BLaER1 (cell line): ENCODE data around the gene GGT7.
A peak's percentile ranks its signal among the peaks of the same experiment; 100 is the strongest.
"Not testable (repeated sequence)": the region's sequence is repeated elsewhere in the genome, so short reads cannot be mapped to it uniquely, and the experiment has no call there.

ENCODE experiments used
- H3K27ac ChIP-seq: shearing (Covaris generic); formaldehyde crosslinking; 2 replicates; pipeline ENCODE4 v1.8.1; 2022
- H3K27me3 ChIP-seq: shearing (Covaris generic); formaldehyde crosslinking; 2 replicates; pipeline ENCODE4 v1.8.1; 2022
- H3K36me3 ChIP-seq: shearing (Covaris generic); formaldehyde crosslinking; 2 replicates; pipeline ENCODE4 v1.8.1; 2022
- H3K4me1 ChIP-seq: shearing (Covaris generic); formaldehyde crosslinking; 2 replicates; pipeline ENCODE4 v1.8.1; 2022
- H3K4me2 ChIP-seq: shearing (Covaris generic); formaldehyde crosslinking; 2 replicates; pipeline ENCODE4 v1.8.1; 2022
- H3K4me3 ChIP-seq: shearing (Covaris generic); formaldehyde crosslinking; 2 replicates; pipeline ENCODE4 v1.8.1; 2022
- H3K9ac ChIP-seq: shearing (Covaris generic); formaldehyde crosslinking; 2 replicates; pipeline ENCODE4 v1.8.1; 2022
- H3K9me3 ChIP-seq: shearing (Covaris generic); formaldehyde crosslinking; 2 replicates; pipeline ENCODE4 v1.8.1; 2022
- H4K20me1 ChIP-seq: shearing (Covaris generic); formaldehyde crosslinking; 2 replicates; pipeline ENCODE4 v1.8.1; 2022
- Cebpa-rat ChIP-seq: shearing (Covaris generic); IDR thresholded peaks from 2 replicates; pipeline ENCODE4 v1.8.1; 2022

GGT7 gene

GRCh38 chr20:34824026-34824425, 48.6 kb downstream of the GGT7 start:
- H3K9ac ChIP-seq: peak overlapping the region; percentile 98

GRCh38 chr20:34820805-34821578, 51.7 kb downstream of the GGT7 start:
- no peak for TF ChIP-seq Cebpa-rat
- no peak overlapping the region for H3K27ac ChIP-seq
- H3K27me3 ChIP-seq: no peaks in the 10 kb centered on the region
- peaks cover 79% of the 10 kb centered on the region for H4K20me1 ChIP-seq
- H3K4me1 ChIP-seq: peaks cover 14% of the 10 kb centered on the region
- H3K4me3 ChIP-seq: no peak overlapping the region
- H3K9ac ChIP-seq: no peak overlapping the region
- no peaks in the 10 kb centered on the region; the same call in 1 of the 2 replicates for H3K9me3 ChIP-seq
- no peak overlapping the region for H3K4me2 ChIP-seq
- H3K36me3 ChIP-seq: peaks cover 22% of the 10 kb centered on the region

More at GRCh38 chr20:34824026-34824425, 48.6 kb downstream of the GGT7 start:
- peak overlapping the region; percentile 90 for H3K4me2 ChIP-seq
- H4K20me1 ChIP-seq: peaks cover 48% of the 10 kb centered on the region
- H3K27ac ChIP-seq: peak overlapping the region; percentile 99; the same call in 1 of the 2 replicates
- no peaks in the 10 kb centered on the region; the same call in 1 of the 2 replicates for H3K9me3 ChIP-seq
- H3K4me3 ChIP-seq: peak overlapping the region; percentile 91
- H3K36me3 ChIP-seq: peaks cover 22% of the 10 kb centered on the region
- no peaks in the 10 kb centered on the region for H3K27me3 ChIP-seq
- TF ChIP-seq Cebpa-rat: no peak
- peaks cover 16% of the 10 kb centered on the region for H3K4me1 ChIP-seq

- no peak overlapping the region for H3K4me2 ChIP-seq
- H3K36me3 ChIP-seq: peaks cover 22% of the 10 kb centered on the region
- no peak overlapping the region for H3K9ac ChIP-seq
- no peaks in the 10 kb centered on the region; the same call in 1 of the 2 replicates for H3K9me3 ChIP-seq
- no peaks in the 10 kb centered on the region for H3K27me3 ChIP-seq
- H3K4me1 ChIP-seq: no peaks in the 10 kb centered on the region
- peaks cover 92% of the 10 kb centered on the region for H4K20me1 ChIP-seq
- H3K4me3 ChIP-seq: no peak overlapping the region
- no peak overlapping the region for H3K27ac ChIP-seq
- TF ChIP-seq Cebpa-rat: no peak
These were observed 54.9 kb downstream of the GGT7 start for GRCh38 chr20:34817801-34818200.

- no peak overlapping the region for H3K4me3 ChIP-seq
- H3K36me3 ChIP-seq: peaks cover 16% of the 10 kb centered on the region
- no peak overlapping the region for H3K27ac ChIP-seq
- no peaks in the 10 kb centered on the region for H3K27me3 ChIP-seq
- H3K4me2 ChIP-seq: no peak overlapping the region
- TF ChIP-seq Cebpa-rat: no peak
- H3K4me1 ChIP-seq: no peaks in the 10 kb centered on the region
- H3K9me3 ChIP-seq: no peaks in the 10 kb centered on the region; the same call in 1 of the 2 replicates
- H3K9ac ChIP-seq: no peak overlapping the region
- peaks cover 93% of the 10 kb centered on the region for H4K20me1 ChIP-seq
These were observed 55.6 kb downstream of the GGT7 start for GRCh38 chr20:34817072-34817471.

GRCh38 chr20:34815636-34816035, 57.0 kb downstream of the GGT7 start:
- Histone ChIP-seq H3K4me1 (no peaks in the 10 kb centered on the region), H3K4me3 (no peak overlapping the region), H3K27ac (no peak overlapping the region), H3K9me3 (no peaks in the 10 kb centered on the region), H3K27me3 (no peaks in the 10 kb centered on the region), H4K20me1 (peaks cover 89% of the 10 kb centered on the region), H3K9ac (no peak overlapping the region), H3K4me2 (no peak overlapping the region), H3K36me3 (0 out of 2 replicates have a peak, but pooled peaks cover 6% of the 10 kb centered on the region)
- no peak for TF ChIP-seq Cebpa-rat

- no peak for TF ChIP-seq Cebpa-rat
- Histone ChIP-seq H3K4me2 (no peak overlapping the region), H3K4me3 (no peak overlapping the region), H4K20me1 (peaks cover 80% of the 10 kb centered on the region), H3K36me3 (peaks cover 22% of the 10 kb centered on the region), H3K27me3 (no peaks in the 10 kb centered on the region), H3K4me1 (peaks cover 4% of the 10 kb centered on the region; the same call in 1 of the 2 replicates), H3K9ac (no peak overlapping the region), H3K27ac (no peak overlapping the region), H3K9me3 (no peaks in the 10 kb centered on the region)
These were observed 64.1 kb downstream of the GGT7 start for GRCh38 chr20:34808583-34808982.

- Histone ChIP-seq H3K36me3 (peaks cover 26% of the 10 kb centered on the region), H4K20me1 (peaks cover 77% of the 10 kb centered on the region)
- not testable (repeated sequence) for H3K4me2 ChIP-seq, H3K4me3 ChIP-seq, H3K4me1 ChIP-seq, H3K9ac ChIP-seq, H3K27me3 ChIP-seq, H3K27ac ChIP-seq, H3K9me3 ChIP-seq
These were observed 64.7 kb downstream of the GGT7 start for GRCh38 chr20:34807944-34808465.

GRCh38 chr20:34806255-34806654, 66.4 kb downstream of the GGT7 start:
- peaks cover 9% of the 10 kb centered on the region for H3K9me3 ChIP-seq
- no peak overlapping the region for H3K4me2 ChIP-seq
- peaks cover 4% of the 10 kb centered on the region; the same call in 1 of the 2 replicates for H3K4me1 ChIP-seq
- TF ChIP-seq Cebpa-rat: no peak
- H3K27ac ChIP-seq: no peak overlapping the region
- H3K9ac ChIP-seq: no peak overlapping the region
- no peaks in the 10 kb centered on the region for H3K27me3 ChIP-seq
- no peak overlapping the region for H3K4me3 ChIP-seq
- peaks cover 39% of the 10 kb centered on the region for H3K36me3 ChIP-seq
- H4K20me1 ChIP-seq: peaks cover 60% of the 10 kb centered on the region

- H3K27ac ChIP-seq: no peak overlapping the region
- H3K9ac ChIP-seq: no peak overlapping the region
- peaks cover 31% of the 10 kb centered on the region for H3K36me3 ChIP-seq
- H3K4me2 ChIP-seq: no peak overlapping the region
- peaks cover 56% of the 10 kb centered on the region for H4K20me1 ChIP-seq
- 0 out of 2 replicates have a peak, but pooled peaks cover 4% of the 10 kb centered on the region for H3K4me1 ChIP-seq
- no peak overlapping the region for H3K4me3 ChIP-seq
- H3K9me3 ChIP-seq: peaks cover 36% of the 10 kb centered on the region
- H3K27me3 ChIP-seq: no peaks in the 10 kb centered on the region
- TF ChIP-seq Cebpa-rat: no peak
These were observed 73.8 kb downstream of the GGT7 start for GRCh38 chr20:34798871-34799270.

- no peak overlapping the region for H3K4me3 ChIP-seq
- TF ChIP-seq Cebpa-rat: no peak
These were observed 74.3 kb downstream of the GGT7 start for GRCh38 chr20:34798328-34798727.

More at GRCh38 chr20:34798328-34798727, 74.3 kb downstream of the GGT7 start:
- peaks cover 27% of the 10 kb centered on the region for H3K36me3 ChIP-seq
- H3K27me3 ChIP-seq: no peaks in the 10 kb centered on the region
- no peak overlapping the region for H3K27ac ChIP-seq
- H4K20me1 ChIP-seq: peaks cover 58% of the 10 kb centered on the region
- peaks cover 36% of the 10 kb centered on the region for H3K9me3 ChIP-seq
- no peak overlapping the region for H3K4me2 ChIP-seq
- H3K9ac ChIP-seq: no peak overlapping the region
- 0 out of 2 replicates have a peak, but pooled peaks cover 4% of the 10 kb centered on the region for H3K4me1 ChIP-seq
